B cell (primary cell): ENCODE data around the gene NLRX1. TPM values are rescaled to one million over a fixed set of nuclear protein-coding genes. Genes with fewer than 3 reads are reported as not detected.
"Not testable (repeated sequence)": the region's sequence is repeated elsewhere in the genome, so short reads cannot be mapped to it uniquely, and the experiment has no call there.

Experiments
- ATAC-seq: fragments of 200-7000 bp; cut with Tn5 transposase; one replicate; pipeline ENCODE4 v1.10.0; 2021; ENCODE audit warnings: low read depth, mild to moderate bottlenecking, moderate number of reproducible peaks, moderate library complexity
- CTCF ChIA-PET: fragments of 350-600 bp; sonication (Branson Sonifier 250); formaldehyde crosslinking; loops from one replicate; lab custom pipeline; 2021; ENCODE audit warnings: antibody characterized with exemption, inconsistent platforms; lab: Charles Lee
- POLR2A ChIA-PET: fragments of 350-600 bp; sonication (Branson Sonifier 250); formaldehyde crosslinking; loops from one replicate; lab custom pipeline; 2021; ENCODE audit warnings: antibody characterized with exemption; lab: Charles Lee
- DNase-seq: peaks from one replicate; pipeline ENCODE4 v3.0.0; 2013
- H2AFZ ChIP-seq: 2 replicates; pipeline ENCODE4 v1.6.1; 2012; ENCODE audit warnings: mild to moderate bottlenecking, low read depth, low read length; ENCODE audit not compliant: insufficient read depth, poor library complexity, severe bottlenecking
- H3K27ac ChIP-seq, 2 donors: 1 replicate in 1 of 2; 2 replicates in 1 of 2; pipeline ENCODE4 v1.5.1; 2012 to 2013; ENCODE audit warnings: low read length in 2 of 2, mild to moderate bottlenecking in 2 of 2, moderate library complexity in 1 of 2
- H3K27me3 ChIP-seq, 4 experiments: fragments of 200-600 bp in 1 of 4; sonication (generic) in 1 of 4; replicated peaks in 1 of 4; 1 replicate in 2 of 4; 2 replicates in 2 of 4; pipeline versions ENCODE4 v1.6.1 to v1.7.0; 2013 to 2016; ENCODE audit warnings: low read length in 3 of 4, mild to moderate bottlenecking in 2 of 4, mixed read lengths in 1 of 4, moderate library complexity in 1 of 4; ENCODE audit not compliant: insufficient read depth in 4 of 4, control insufficient read depth in 3 of 4; ENCODE audit errors: control extremely low read depth in 1 of 4
- H3K36me3 ChIP-seq, 2 experiments: replicated peaks in 1 of 2; 1 replicate in 1 of 2; 2 replicates in 1 of 2; pipeline versions ENCODE4 v1.6.1 to v1.7.1; 2013; ENCODE audit warnings: low read length in 1 of 2; ENCODE audit not compliant: insufficient read depth in 2 of 2, control insufficient read depth in 1 of 2; ENCODE audit errors: control extremely low read depth in 1 of 2, extremely low read depth in 1 of 2
- H3K4me1 ChIP-seq, 2 donors: fragments of 200-600 bp in 1 of 2; sonication (generic) in 1 of 2; 1 replicate in 1 of 2; 2 replicates in 1 of 2; pipeline versions ENCODE4 v1.5.1 to v1.6.1; 2013 to 2017; ENCODE audit warnings: low read length in 2 of 2; ENCODE audit not compliant: control insufficient read depth in 2 of 2, insufficient read depth in 2 of 2
- H3K4me2 ChIP-seq: replicated peaks from 2 replicates; pipeline ENCODE3; 2012; ENCODE audit warnings: mild to moderate bottlenecking, low read depth, low read length; ENCODE audit not compliant: poor library complexity, severe bottlenecking
- H3K4me3 ChIP-seq, 5 experiments: fragments of 200-600 bp in 1 of 5; sonication (generic) in 1 of 5; 1 replicate in 3 of 5; 2 replicates in 2 of 5; pipeline versions ENCODE4 v1.5.1 to v1.7.0; 2011 to 2016; ENCODE audit warnings: low read length in 4 of 5, mild to moderate bottlenecking in 4 of 5, low read depth in 2 of 5, control low read depth in 1 of 5, moderate library complexity in 1 of 5; ENCODE audit not compliant: insufficient read depth in 1 of 5; ENCODE audit errors: control extremely low read depth in 1 of 5, extremely low read depth in 1 of 5
- H3K79me2 ChIP-seq: fragments of 200-600 bp; sonication (generic); one replicate; pipeline ENCODE4 v1.6.0; 2016; ENCODE audit warnings: low read length; ENCODE audit not compliant: control insufficient read depth, insufficient read depth
- H3K9ac ChIP-seq: fragments of 200-600 bp; sonication (generic); 2 replicates; pipeline ENCODE4 v1.6.1; 2017; ENCODE audit warnings: mild to moderate bottlenecking, low read length, moderate library complexity
- H3K9me3 ChIP-seq, 3 donors: one replicate each; pipeline versions ENCODE4 v1.6.1 to v1.7.1; 2013; ENCODE audit warnings: low read length in 2 of 3; ENCODE audit not compliant: control insufficient read depth in 2 of 3, insufficient read depth in 1 of 3; ENCODE audit errors: control extremely low read depth in 1 of 3
- H4K20me1 ChIP-seq: 2 replicates; pipeline ENCODE4 v1.6.0; 2012; ENCODE audit warnings: mild to moderate bottlenecking, low read length; ENCODE audit not compliant: insufficient read depth, control insufficient read depth, poor library complexity, severe bottlenecking
- H3K27ac Mint-ChIP-seq: one replicate; pipeline ENCODE4 v1.8.0; 2021; ENCODE audit warnings: mixed read lengths
- H3K27me3 Mint-ChIP-seq: one replicate; pipeline ENCODE4 v1.8.0; 2021; ENCODE audit warnings: mixed read lengths
- H3K4me1 Mint-ChIP-seq: one replicate; pipeline ENCODE4 v1.8.0; 2021; ENCODE audit warnings: mixed read lengths
- H3K4me3 Mint-ChIP-seq: one replicate; pipeline ENCODE4 v1.8.0; 2021; ENCODE audit warnings: mixed read lengths
- H3K9me3 Mint-ChIP-seq: one replicate; pipeline ENCODE4 v1.8.0; 2022; ENCODE audit warnings: mixed read lengths; ENCODE audit not compliant: insufficient read depth
- CTCF ChIP-seq: fragments of 200-600 bp; IDR thresholded peaks from one replicate; pipeline ENCODE4 v1.8.0; 2022; ENCODE audit warnings: antibody characterized with exemption, mild to moderate bottlenecking
- EZH2 ChIP-seq: IDR thresholded peaks from 2 replicates; pipeline ENCODE4 v1.6.1; 2012; ENCODE audit warnings: borderline replicate concordance, low read depth, mild to moderate bottlenecking, moderate library complexity, low read length; ENCODE audit not compliant: insufficient read depth, poor library complexity, severe bottlenecking
- WGBS: methylation state at CpG from one replicate; pipeline ENCODE4 v1.1.5; 2013; ENCODE audit warnings: missing lambda C conversion rate; ENCODE audit not compliant: insufficient coverage; 5-methylcytosine and 5-hydroxymethylcytosine counted together
- intact Hi-C: fragments of 100-400 bp; cut with micrococcal nuclease; formaldehyde crosslinking; loops from one replicate; pipeline ENCODE4 v1.10.0; 2022
- polyA plus RNA-seq: library from polyadenylated mRNA; depleted of rRNA; stranded (reverse); fragments of >200 nt; gene quantifications from 2 replicates; pipeline ENCODE4 v1.2.3, GENCODE V29; 2012
- total RNA-seq, 2 donors: library from RNA; stranded (reverse); fragments of 120-200 nt in 1 of 2; gene quantifications; 1 replicate in 1 of 2; 2 replicates in 1 of 2; pipeline versions ENCODE4 v1.2.3 to v1.2.4, GENCODE V29; 2013 to 2022

The NLRX1 gene
- total and polyA plus RNA-seq, 2 donors (not counting 1 experiment from before 2014, with no cell fraction given), result 6.3 to 10.4 TPM

- peaks cover 1 to 51% of the 10 kb centered on the region in 2 experiments for H3K36me3 ChIP-seq
- Mint-ChIP-seq H3K9me3 (no peaks in the 10 kb centered on the region), H3K27me3 (peaks cover under 1% of the 10 kb centered on the region), H3K27ac (no peak overlapping the region), H3K4me1 (no peaks in the 10 kb centered on the region), H3K4me3 (no peak overlapping the region)
- intact Hi-C loops, result no loop called here
- ChIA-PET CTCF (interaction anchor here (1.2 kb wide), 2 partner anchors 11 to 12 kb away, joined by 3 to 4 read pairs; no protein-coding TSS in a partner anchor), POLR2A (no interaction called here)
- TF ChIP-seq CTCF (peak; percentile 43), EZH2 (no peak)
- no peak for DNase-seq
- no peak overlapping the region for H3K9ac ChIP-seq
- no peak overlapping the region for H3K4me3 ChIP-seq
- H3K79me2 ChIP-seq, result peaks cover 21% of the 10 kb centered on the region
- H4K20me1 ChIP-seq, result no peaks in the 10 kb centered on the region
- WGBS, result 78% methylated on average over 4 of the region's 4 CpGs
- no peaks in the 10 kb centered on the region for H3K9me3 ChIP-seq
- ATAC-seq, result no peak
- H3K4me2 ChIP-seq, result no peak overlapping the region
- H3K27ac ChIP-seq, result no peak overlapping the region
- H2AFZ ChIP-seq, result no peak overlapping the region
- H3K27me3 ChIP-seq, result no peaks in the 10 kb centered on the region
- no peaks in the 10 kb centered on the region for H3K4me1 ChIP-seq
Observed at GRCh38 chr11:119134389-119134978, 34.0 kb upstream of the NLRX1 start.

GRCh38 chr11:119139276-119139675 lies 29.2 kb upstream of the NLRX1 start:
- 100% methylated on average over 2 of the region's 10 CpGs for WGBS
- H3K79me2 ChIP-seq, H2AFZ ChIP-seq, H3K4me2 ChIP-seq, H3K4me3 ChIP-seq, H4K20me1 ChIP-seq, POLR2A ChIA-PET, H3K9ac ChIP-seq, H3K27ac Mint-ChIP-seq, H3K9me3 Mint-ChIP-seq, H3K9me3 ChIP-seq, H3K36me3 ChIP-seq, H3K4me3 Mint-ChIP-seq, H3K4me1 Mint-ChIP-seq, ATAC-seq, H3K27ac ChIP-seq, intact Hi-C loops, DNase-seq, H3K4me1 ChIP-seq: not testable (repeated sequence)
- CTCF ChIA-PET, result interaction anchor here (1.0 to 1.2 kb wide), 2 partner anchors 10 to 145 kb away, joined by 3 to 4 read pairs; no protein-coding TSS in a partner anchor
- peaks cover 12% of the 10 kb centered on the region for H3K27me3 Mint-ChIP-seq
- peaks cover 0 to 10% (median 3%) of the 10 kb centered on the region in 4 experiments for H3K27me3 ChIP-seq
